Neuron (in vitro differentiated cells): ENCODE measurements around the gene ASB17.

Source experiments
- H2AFZ ChIP-seq: one replicate; pipeline ENCODE4 v1.6.1; 2013; ENCODE audit warnings: low read depth, mild to moderate bottlenecking, inconsistent platforms, low read length, moderate library complexity
- H3K27me3 ChIP-seq: one replicate; pipeline ENCODE4 v1.6.1; 2013; ENCODE audit warnings: low read length; ENCODE audit not compliant: insufficient read depth
- H3K36me3 ChIP-seq: one replicate; pipeline ENCODE4 v1.6.1; 2013; ENCODE audit warnings: low read length; ENCODE audit not compliant: insufficient read depth
- H3K4me1 ChIP-seq: one replicate; pipeline ENCODE4 v1.6.1; 2013; ENCODE audit warnings: low read length; ENCODE audit not compliant: insufficient read depth
- H3K4me3 ChIP-seq: 2 replicates; pipeline ENCODE4 v1.5.1; 2013; ENCODE audit warnings: mild to moderate bottlenecking, low read length, moderate library complexity
- H3K9me3 ChIP-seq: one replicate; pipeline ENCODE4 v1.6.1; 2013; ENCODE audit warnings: low read length

Gene ASB17

DNA sequence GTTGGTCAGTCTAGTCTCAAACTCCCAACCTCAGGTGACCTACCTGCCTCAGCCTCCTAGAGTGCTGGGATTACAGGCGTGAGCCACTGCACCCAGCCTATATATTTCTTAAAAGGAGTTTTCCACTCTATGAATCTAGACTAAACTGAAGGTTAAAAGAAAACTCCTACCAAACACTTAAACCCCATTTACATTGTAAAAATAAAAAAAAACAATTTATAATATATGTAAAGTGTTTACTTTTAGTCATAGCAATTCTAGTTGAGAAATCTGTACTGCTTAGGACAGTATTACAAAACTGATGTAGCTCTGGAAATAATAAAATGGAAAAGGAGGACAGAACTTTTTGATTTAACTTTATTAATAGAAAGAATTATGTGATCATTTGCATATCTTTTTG, 9.5 kb downstream of the ASB17 start:
- Histone ChIP-seq H3K27me3 (peaks cover 3% of the 10 kb centered on the region), H3K4me3 (no peak overlapping the region), H2AFZ (no peak overlapping the region), H3K36me3 (no peaks in the 10 kb centered on the region), H3K9me3 (no peaks in the 10 kb centered on the region), H3K4me1 (no peaks in the 10 kb centered on the region)

DNA sequence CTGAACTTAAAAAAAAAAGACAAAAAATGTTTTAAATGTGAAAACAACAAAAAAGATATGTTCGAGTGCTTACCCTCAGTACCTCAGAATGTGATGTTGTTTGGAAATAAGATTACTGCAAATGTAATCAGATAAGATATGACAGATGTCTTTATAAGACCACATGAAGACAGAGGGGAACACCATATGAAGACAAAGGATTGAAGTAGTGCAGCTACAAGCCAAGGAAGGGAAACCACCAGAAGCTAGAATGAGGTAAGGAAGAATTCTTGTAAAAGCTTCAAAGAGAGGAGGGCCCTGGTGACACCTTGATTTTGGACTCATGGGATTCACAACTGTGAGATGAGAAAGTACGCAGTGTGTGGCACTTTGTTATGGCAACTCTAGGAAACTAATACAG, 15.4 kb downstream of the ASB17 start:
- no peak overlapping the region for H3K4me3 ChIP-seq
- H3K36me3 ChIP-seq: no peaks in the 10 kb centered on the region
- no peaks in the 10 kb centered on the region for H3K9me3 ChIP-seq
- H2AFZ ChIP-seq: no peak overlapping the region
- H3K27me3 ChIP-seq: no peaks in the 10 kb centered on the region
- no peaks in the 10 kb centered on the region for H3K4me1 ChIP-seq

DNA sequence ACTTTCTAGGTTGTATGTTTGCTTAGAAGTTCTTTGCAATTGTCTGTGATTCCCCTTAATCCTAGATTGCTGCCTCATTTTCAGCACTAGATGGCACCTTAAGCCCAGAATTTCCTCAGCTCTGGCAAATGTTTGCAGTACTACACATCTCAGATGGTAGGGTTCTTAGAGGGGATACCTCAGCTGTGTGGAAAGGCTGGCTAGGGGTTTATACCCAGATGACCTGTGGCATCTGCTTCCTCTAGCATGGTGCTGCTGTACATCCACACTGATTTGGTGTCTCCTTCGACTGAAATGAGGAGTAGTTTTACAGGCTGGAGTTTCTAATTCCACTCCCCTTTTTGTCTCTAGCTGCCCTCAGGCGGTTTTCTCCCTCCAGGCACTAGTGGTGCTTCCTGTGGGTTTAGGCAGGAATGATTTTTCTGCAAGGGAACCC, 23.5 kb downstream of the ASB17 start:
- Histone ChIP-seq H3K27me3 (no peaks in the 10 kb centered on the region), H3K36me3 (no peaks in the 10 kb centered on the region), H2AFZ (no peak overlapping the region), H3K4me1 (no peaks in the 10 kb centered on the region), H3K9me3 (no peaks in the 10 kb centered on the region), H3K4me3 (no peak overlapping the region)

DNA sequence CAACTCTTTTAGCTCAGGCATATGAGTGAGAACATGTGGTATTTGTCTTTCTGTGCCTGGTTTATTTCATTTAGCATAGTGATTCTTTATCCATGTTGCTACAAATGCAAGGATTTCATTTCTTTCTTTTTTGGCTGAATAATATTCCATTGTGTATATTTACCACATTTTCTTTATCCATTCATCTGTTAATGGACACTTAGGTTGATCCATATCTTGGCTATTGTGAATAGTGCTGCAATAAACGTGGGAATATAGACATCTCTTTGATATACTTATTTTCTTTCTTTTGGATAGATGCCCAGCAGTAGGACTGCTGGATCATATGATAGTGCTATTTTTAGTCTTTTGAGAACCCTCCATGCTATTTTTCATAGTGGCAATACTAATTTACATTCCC, 30.8 kb downstream of the ASB17 start:
- Histone ChIP-seq H2AFZ (no peak overlapping the region), H3K4me3 (no peak overlapping the region), H3K4me1 (no peaks in the 10 kb centered on the region), H3K27me3 (no peaks in the 10 kb centered on the region), H3K36me3 (no peaks in the 10 kb centered on the region), H3K9me3 (no peaks in the 10 kb centered on the region)

DNA sequence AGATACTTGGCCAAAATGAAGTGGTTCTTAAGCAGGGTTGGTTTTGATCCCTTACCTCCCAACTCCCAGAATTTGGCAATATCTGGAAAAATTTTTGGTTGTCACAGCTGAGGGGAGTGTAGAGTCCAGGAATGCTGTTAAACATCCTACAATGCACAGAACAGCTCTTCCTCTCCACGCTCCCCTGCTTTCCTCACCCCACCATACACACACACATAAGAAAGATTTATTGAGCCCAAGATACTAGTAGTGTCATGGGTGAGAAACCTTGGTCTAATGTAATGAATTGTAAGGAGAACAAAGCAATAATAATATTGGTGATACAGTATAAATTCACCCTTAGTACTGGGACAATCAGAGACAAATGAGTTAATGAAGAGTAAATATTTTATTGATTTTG, 47.8 kb downstream of the ASB17 start:
- Histone ChIP-seq H3K9me3 (no peaks in the 10 kb centered on the region), H3K4me1 (no peaks in the 10 kb centered on the region), H3K36me3 (no peaks in the 10 kb centered on the region), H3K4me3 (no peak overlapping the region), H2AFZ (no peak overlapping the region), H3K27me3 (no peaks in the 10 kb centered on the region)

- H3K36me3 ChIP-seq: no peaks in the 10 kb centered on the region
- no peaks in the 10 kb centered on the region for H3K27me3 ChIP-seq
- no peak overlapping the region for H3K4me3 ChIP-seq
- H3K9me3 ChIP-seq: no peaks in the 10 kb centered on the region
- no peaks in the 10 kb centered on the region for H3K4me1 ChIP-seq
- H2AFZ ChIP-seq: no peak overlapping the region
These were observed 52.2 kb downstream of the ASB17 start for GRCh38 chr1:75879985-75880384.

- Histone ChIP-seq H2AFZ (no peak overlapping the region), H3K4me1 (no peaks in the 10 kb centered on the region), H3K36me3 (no peaks in the 10 kb centered on the region), H3K9me3 (peaks cover 6% of the 10 kb centered on the region), H3K27me3 (no peaks in the 10 kb centered on the region), H3K4me3 (no peak overlapping the region)
These were observed 61.3 kb downstream of the ASB17 start for GRCh38 chr1:75870951-75871350.
